GM12865 (cell line): ENCODE data around the gene P2RY8.

Experiments
- DNase-seq: peaks from one replicate; pipeline ENCODE4 v3.0.0; 2010; ENCODE audit warnings: low read depth
- H3K4me3 ChIP-seq: 2 replicates; pipeline ENCODE4 v1.5.1; 2011; ENCODE audit warnings: mild to moderate bottlenecking, low read depth, low read length, control low read depth
- CTCF ChIP-seq: IDR thresholded peaks from 2 replicates; pipeline ENCODE4 v1.5.1; 2011; ENCODE audit warnings: low read length, control low read depth, low read depth, inconsistent platforms; ENCODE audit not compliant: insufficient read depth; ENCODE audit errors: missing control alignments

P2RY8 gene

GRCh38 chrX:1417921-1418771, 118.8 kb downstream of the P2RY8 start:
- DNase-seq, result no peak
- no peak overlapping the region for H3K4me3 ChIP-seq
- no peak for TF ChIP-seq CTCF

- no peak for TF ChIP-seq CTCF
- H3K4me3 ChIP-seq, result no peak overlapping the region
- DNase-seq, result no peak
These were observed 119.8 kb downstream of the P2RY8 start for GRCh38 chrX:1416965-1417760.

- no peak overlapping the region for H3K4me3 ChIP-seq
- DNase-seq, result no peak
- no peak for TF ChIP-seq CTCF
These were observed 120.6 kb downstream of the P2RY8 start for GRCh38 chrX:1416327-1416784.
